K562 (cell line): Measurements from ENCODE around the gene COQ4. TPM values are rescaled to one million over a fixed set of nuclear protein-coding genes. Genes with fewer than 3 reads are reported as not detected.

Experiments
- CHD4 ChIP-seq: fragments of 200-600 bp; sonication (generic); IDR thresholded peaks from 3 replicates; pipeline ENCODE4 v1.6.1; 2012; ENCODE audit warnings: low read depth, mild to moderate bottlenecking, mixed read lengths, low read length, inconsistent platforms; ENCODE audit not compliant: insufficient read depth, insufficient replicate concordance, poor library complexity, severe bottlenecking
- ETV6 ChIP-seq, 3 experiments: fragments of 150-350 bp in 1 of 3; sonication (generic) in 1 of 3; formaldehyde crosslinking in 1 of 3; IDR thresholded peaks; 2 replicates each; pipeline versions ENCODE4 v1.6.1 to v1.8.0; 2014 to 2022; ENCODE audit warnings: borderline replicate concordance in 2 of 3, low read depth in 2 of 3, antibody characterized with exemption in 1 of 3, low read length in 1 of 3, mild to moderate bottlenecking in 1 of 3, missing genetic modification reagents in 1 of 3
- EWSR1 ChIP-seq: fragments of 450-650 bp; IDR thresholded peaks from 2 replicates; pipeline ENCODE4 v1.6.1; 2018; ENCODE audit warnings: borderline replicate concordance, mild to moderate bottlenecking, low read depth, moderate library complexity; ENCODE audit not compliant: partially characterized antibody
- GATAD2B ChIP-seq: fragments of 450-650 bp; IDR thresholded peaks from 2 replicates; pipeline ENCODE4 v1.6.1; 2017; ENCODE audit warnings: mild to moderate bottlenecking, borderline replicate concordance
- HIVEP1 ChIP-seq: fragments of 250-450 bp; sonication (Bioruptor Pico); IDR thresholded peaks from 2 replicates; pipeline ENCODE4 v1.4.0; 2020; ENCODE audit warnings: mild to moderate bottlenecking
- KAT7 ChIP-seq: sonication (generic); formaldehyde crosslinking; IDR thresholded peaks from 2 replicates; pipeline ENCODE4 v1.8.0; 2022; ENCODE audit warnings: missing genetic modification reagents, mild to moderate bottlenecking, borderline replicate concordance
- polyA plus RNA-seq, 8 experiments: library from polyadenylated mRNA; depleted of rRNA in 4 of 8; stranded (reverse) in 5 of 8; unstranded in 3 of 8; fragments of >200 nt; fragmentation: Nextera tagmentation in 2 of 8; fragmentation: Illumina TruSeq in 1 of 8; extraction: Ambion mirVana in 2 of 8; extraction: Trizol in 1 of 8; gene quantifications; 2 replicates each; pipeline versions ENCODE4 v1.2.1 to v1.2.3, GENCODE V29; 2011 to 2014; ENCODE audit warnings: inconsistent platforms in 1 of 8, missing spikeins in 1 of 8
- total RNA-seq, 7 experiments: library from RNA; depleted of rRNA in 6 of 7; stranded (reverse); fragments of >200 nt in 6 of 7; fragmentation: Illumina TruSeq in 2 of 7; extraction: Trizol in 2 of 7; gene quantifications; 2 replicates each; pipeline versions ENCODE4 v1.2.1 to v1.2.3, GENCODE V29; 2011 to 2021; ENCODE audit warnings: low replicate concordance in 1 of 7
- TF ChIP-seq, protein P1 (sequence below): sonication (generic); formaldehyde crosslinking; IDR thresholded peaks from 2 replicates; pipeline ENCODE4 v1.8.0; 2022; ENCODE audit warnings: mild to moderate bottlenecking, missing genetic modification reagents
- TF ChIP-seq, protein P2 (sequence below): fragments of 250-450 bp; sonication (Bioruptor Pico); IDR thresholded peaks from 2 replicates; pipeline ENCODE4 v1.4.0; 2020; ENCODE audit warnings: mild to moderate bottlenecking, moderate library complexity
- TF ChIP-seq, protein P3 (sequence below): IDR thresholded peaks from 2 replicates; pipeline ENCODE4 v1.6.1; 2011; ENCODE audit not compliant: insufficient read length; ENCODE audit errors: extremely low read depth
- TF ChIP-seq, protein P4 (sequence below): fragments of 450-650 bp; IDR thresholded peaks from 2 replicates; pipeline ENCODE4 v1.7.0; 2016; ENCODE audit warnings: borderline replicate concordance

The COQ4 gene
- total and polyA plus RNA-seq, 9 of the 15 experiments (the other 6 are each of a cell fraction or from before 2014, with no cell fraction given): 9.1 to 135 (median 67.2) TPM

DNA sequence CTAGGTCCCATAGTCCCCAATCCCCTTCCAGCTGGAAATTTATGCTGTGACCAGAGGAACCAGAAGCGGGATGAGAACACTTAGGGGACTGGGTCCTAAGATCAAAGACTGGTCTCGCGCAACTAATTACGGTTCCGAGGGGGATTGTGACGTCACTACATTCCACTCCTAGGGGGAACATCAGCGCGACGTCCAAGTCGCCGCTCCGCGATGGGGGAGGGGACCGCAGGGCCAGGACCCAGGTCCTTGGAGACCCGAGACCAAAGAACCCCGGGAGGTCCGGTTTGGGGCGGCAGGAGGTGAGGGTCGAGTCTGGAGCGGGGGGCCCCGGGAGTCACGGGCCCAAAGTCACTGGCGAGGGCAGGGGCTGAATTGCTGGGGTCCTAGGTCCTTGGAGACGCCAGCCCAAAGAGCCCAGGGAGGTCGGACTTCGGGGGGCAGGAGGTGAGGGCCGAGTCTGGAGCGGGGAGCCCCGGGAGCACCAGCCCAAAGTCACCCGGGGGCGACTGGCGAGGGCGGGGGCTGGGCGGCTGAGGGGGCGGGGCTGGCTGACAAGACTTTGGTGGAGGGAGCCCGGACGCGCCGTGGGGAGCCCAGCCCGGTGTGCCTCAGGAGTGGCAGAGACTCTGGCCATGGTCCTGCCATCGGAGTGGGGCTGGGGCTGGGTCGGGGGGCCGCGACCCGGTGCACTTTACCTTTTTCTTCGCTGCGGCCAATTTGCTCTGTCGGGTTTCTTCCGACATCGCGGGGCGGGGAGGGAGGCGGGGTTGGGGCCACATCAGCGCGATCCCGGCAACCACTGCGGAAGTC is 47.2 kb upstream of the COQ4 start, which contains the start of gene GOLGA2 (continued):
- TF ChIP-seq, protein P1, sequence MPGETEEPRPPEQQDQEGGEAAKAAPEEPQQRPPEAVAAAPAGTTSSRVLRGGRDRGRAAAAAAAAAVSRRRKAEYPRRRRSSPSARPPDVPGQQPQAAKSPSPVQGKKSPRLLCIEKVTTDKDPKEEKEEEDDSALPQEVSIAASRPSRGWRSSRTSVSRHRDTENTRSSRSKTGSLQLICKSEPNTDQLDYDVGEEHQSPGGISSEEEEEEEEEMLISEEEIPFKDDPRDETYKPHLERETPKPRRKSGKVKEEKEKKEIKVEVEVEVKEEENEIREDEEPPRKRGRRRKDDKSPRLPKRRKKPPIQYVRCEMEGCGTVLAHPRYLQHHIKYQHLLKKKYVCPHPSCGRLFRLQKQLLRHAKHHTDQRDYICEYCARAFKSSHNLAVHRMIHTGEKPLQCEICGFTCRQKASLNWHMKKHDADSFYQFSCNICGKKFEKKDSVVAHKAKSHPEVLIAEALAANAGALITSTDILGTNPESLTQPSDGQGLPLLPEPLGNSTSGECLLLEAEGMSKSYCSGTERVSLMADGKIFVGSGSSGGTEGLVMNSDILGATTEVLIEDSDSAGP (CRISPR knock-in tag): no peak
- TF ChIP-seq HIVEP1 (CRISPR knock-in tag) (0 out of 2 replicates have a peak, but pooled peaks have one; percentile 32), KAT7 (CRISPR knock-in tag) (no peak), EWSR1 (no peak), CHD4 (peak; percentile 91), ETV6 (IDR thresholded peaks at IDR 0.05; ENCODE audit: borderline replicate concordance in 1 of 2, low read depth in 2 of 2, low read length in 1 of 2) (no peak), ETV6 (CRISPR knock-in tag; IDR thresholded peaks at IDR 0.05; ENCODE audit: borderline replicate concordance) (no peak), GATAD2B (no peak)
- TF ChIP-seq, protein P2, sequence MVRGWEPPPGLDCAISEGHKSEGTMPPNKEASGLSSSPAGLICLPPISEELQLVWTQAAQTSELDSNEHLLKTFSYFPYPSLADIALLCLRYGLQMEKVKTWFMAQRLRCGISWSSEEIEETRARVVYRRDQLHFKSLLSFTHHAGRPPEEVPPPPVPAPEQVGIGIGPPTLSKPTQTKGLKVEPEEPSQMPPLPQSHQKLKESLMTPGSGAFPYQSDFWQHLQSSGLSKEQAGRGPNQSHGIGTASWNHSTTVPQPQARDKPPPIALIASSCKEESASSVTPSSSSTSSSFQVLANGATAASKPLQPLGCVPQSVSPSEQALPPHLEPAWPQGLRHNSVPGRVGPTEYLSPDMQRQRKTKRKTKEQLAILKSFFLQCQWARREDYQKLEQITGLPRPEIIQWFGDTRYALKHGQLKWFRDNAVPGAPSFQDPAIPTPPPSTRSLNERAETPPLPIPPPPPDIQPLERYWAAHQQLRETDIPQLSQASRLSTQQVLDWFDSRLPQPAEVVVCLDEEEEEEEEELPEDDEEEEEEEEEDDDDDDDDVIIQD: no peak
- TF ChIP-seq, protein P3, sequence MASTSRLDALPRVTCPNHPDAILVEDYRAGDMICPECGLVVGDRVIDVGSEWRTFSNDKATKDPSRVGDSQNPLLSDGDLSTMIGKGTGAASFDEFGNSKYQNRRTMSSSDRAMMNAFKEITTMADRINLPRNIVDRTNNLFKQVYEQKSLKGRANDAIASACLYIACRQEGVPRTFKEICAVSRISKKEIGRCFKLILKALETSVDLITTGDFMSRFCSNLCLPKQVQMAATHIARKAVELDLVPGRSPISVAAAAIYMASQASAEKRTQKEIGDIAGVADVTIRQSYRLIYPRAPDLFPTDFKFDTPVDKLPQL: no peak
- TF ChIP-seq, protein P4, sequence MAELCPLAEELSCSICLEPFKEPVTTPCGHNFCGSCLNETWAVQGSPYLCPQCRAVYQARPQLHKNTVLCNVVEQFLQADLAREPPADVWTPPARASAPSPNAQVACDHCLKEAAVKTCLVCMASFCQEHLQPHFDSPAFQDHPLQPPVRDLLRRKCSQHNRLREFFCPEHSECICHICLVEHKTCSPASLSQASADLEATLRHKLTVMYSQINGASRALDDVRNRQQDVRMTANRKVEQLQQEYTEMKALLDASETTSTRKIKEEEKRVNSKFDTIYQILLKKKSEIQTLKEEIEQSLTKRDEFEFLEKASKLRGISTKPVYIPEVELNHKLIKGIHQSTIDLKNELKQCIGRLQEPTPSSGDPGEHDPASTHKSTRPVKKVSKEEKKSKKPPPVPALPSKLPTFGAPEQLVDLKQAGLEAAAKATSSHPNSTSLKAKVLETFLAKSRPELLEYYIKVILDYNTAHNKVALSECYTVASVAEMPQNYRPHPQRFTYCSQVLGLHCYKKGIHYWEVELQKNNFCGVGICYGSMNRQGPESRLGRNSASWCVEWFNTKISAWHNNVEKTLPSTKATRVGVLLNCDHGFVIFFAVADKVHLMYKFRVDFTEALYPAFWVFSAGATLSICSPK: no peak
